Measurements from ENCODE around the gene TSC1.
"Not testable (repeated sequence)": the region's sequence is repeated elsewhere in the genome, so short reads cannot be mapped to it uniquely, and the experiment has no call there.

The TSC1 gene

DNA sequence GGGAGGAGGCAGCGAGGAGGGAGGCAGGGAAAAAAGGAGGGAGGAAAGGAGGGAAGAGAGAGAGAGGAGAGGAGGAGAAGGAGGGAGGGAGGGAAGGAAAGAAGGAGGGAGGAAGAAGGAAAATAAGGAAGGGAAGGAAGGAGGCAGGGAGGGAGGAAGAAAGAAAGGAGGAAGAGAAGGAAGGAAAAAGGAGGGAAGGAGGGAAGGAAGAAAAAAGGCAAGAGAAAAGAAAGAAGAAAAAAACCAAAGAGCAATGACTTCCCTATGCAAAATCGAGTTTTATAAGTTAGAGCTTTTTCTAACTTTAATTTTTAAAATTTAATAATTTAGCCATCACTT is 33.7 kb upstream of the TSC1 start:
- no peak overlapping the region for H3K4me3 ChIP-seq (ENCODE audit: low read depth, low read length)

DNA sequence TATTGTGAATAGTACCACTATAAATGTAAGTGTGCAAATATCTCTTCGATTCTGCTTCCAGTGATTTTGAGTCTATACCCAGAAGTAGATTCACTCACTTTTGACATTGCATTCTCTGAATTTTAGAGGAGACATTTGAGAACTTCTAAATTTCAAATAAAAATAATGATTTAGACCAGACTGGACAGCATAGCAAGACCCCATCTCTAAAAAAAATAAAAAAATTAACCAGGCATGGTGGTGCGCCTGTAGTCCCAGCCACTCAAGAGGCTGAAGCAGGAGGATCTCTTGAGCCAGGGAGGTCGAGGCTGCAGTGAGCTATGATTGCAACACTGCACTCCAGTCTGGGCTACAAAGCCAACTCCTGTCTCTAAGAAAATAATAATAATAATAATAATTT is 32.2 kb upstream of the TSC1 start:
- H3K4me3 ChIP-seq (ENCODE audit: low read depth, low read length) = no peak overlapping the region

DNA sequence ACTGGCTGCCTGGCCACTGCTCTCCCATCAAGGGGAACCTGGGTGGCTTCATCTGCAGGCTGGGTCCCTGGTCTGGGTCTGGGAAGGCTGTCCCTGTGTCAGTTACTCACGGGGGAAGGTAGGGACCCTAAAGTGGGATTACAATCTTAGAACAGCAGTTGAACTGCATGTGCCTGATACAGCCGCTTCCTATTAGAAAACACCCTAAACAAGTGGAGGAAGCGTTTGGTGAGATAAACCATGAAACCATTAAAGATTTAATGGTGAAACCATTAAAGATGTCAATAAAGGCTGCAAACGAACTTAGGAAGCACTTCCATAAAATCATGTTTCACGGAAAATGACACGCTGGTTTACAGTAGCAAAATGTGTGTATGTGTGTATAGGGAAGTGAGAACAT is 31.5 kb upstream of the TSC1 start:
- no peak overlapping the region for H3K4me3 ChIP-seq (ENCODE audit: low read depth, low read length)

GRCh38 chr9:132973713-132974112 is 29.3 kb upstream of the TSC1 start:
- no peak overlapping the region for H3K4me3 ChIP-seq (ENCODE audit: low read depth, low read length)

DNA sequence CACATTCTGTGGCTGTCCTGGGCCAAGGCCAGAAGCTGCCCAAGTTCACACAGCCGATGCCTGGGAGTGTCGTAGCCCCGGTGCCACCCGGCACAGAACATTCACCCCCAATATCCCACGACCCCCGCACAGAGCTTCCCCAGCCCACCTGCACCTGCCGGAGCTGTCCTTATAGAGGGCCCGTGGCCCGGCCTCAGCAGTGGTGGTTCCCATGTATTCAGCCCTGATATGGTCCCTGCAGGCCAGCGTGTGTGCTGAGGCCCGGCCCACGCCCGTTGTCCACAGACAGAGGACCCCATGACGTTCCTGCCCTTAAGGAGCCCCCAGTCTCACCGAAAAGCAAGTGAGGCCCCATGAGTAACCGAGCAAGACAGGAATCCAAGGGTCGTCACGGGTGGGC is 28.8 kb upstream of the TSC1 start:
- H3K4me3 ChIP-seq (ENCODE audit: low read depth, low read length) = no peak overlapping the region

DNA sequence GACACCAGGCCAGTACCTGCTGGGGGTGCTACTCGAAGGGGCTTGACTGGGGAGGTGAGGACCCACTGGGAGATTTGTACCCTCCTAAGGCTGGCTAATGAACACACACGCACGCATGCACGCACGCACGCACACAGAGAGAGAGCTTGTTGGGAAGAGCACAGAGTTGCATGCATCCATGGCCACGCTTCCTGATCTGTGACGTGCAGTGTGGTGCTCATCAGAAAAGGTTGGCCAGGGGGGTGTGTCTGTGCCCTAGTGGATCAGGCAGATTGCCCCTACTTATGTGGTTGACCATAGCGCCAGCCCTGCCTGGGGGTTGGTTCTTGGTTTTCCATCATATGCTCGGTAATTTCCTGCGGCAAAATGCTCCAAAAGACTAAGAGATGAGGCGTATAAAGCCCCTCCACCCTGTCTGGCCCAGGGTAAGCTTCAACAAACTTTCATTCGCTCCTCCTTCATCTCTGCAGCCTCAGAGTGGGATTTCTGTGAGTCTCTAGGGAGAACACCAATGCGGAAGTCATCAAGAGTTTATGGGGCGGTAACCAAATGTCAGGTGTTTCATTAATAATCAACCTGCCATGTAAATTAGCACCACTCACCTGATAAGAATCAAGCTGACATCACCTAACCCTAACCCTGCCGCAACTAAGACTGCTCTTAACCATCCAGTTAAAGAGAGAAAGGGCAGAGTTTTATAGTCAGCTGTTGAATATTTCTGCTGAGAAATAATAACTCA is 26.1 kb upstream of the TSC1 start:
- no peak overlapping the region for H3K4me3 ChIP-seq (ENCODE audit: low read depth, low read length)

- H3K4me3 ChIP-seq (ENCODE audit: low read depth, low read length) = no peak overlapping the region
These were observed 25.4 kb upstream of the TSC1 start for GRCh38 chr9:132969783-132970182.

- not testable (repeated sequence) for H3K4me3 ChIP-seq (ENCODE audit: low read depth, low read length)
These were observed 23.5 kb upstream of the TSC1 start for GRCh38 chr9:132967908-132968307.

- no peak overlapping the region for H3K4me3 ChIP-seq (ENCODE audit: low read depth, low read length)
These were observed 21.1 kb upstream of the TSC1 start for GRCh38 chr9:132965478-132965877.

GRCh38 chr9:132961002-132961401 is 16.6 kb upstream of the TSC1 start:
- no peak overlapping the region for H3K4me3 ChIP-seq (ENCODE audit: low read depth, low read length)

GRCh38 chr9:132957805-132958204 is 13.4 kb upstream of the TSC1 start:
- H3K4me3 ChIP-seq (ENCODE audit: low read depth, low read length) = no peak overlapping the region

- H3K4me3 ChIP-seq (ENCODE audit: low read depth, low read length) = no peak overlapping the region
These were observed 11.4 kb upstream of the TSC1 start for GRCh38 chr9:132955768-132956167.

DNA sequence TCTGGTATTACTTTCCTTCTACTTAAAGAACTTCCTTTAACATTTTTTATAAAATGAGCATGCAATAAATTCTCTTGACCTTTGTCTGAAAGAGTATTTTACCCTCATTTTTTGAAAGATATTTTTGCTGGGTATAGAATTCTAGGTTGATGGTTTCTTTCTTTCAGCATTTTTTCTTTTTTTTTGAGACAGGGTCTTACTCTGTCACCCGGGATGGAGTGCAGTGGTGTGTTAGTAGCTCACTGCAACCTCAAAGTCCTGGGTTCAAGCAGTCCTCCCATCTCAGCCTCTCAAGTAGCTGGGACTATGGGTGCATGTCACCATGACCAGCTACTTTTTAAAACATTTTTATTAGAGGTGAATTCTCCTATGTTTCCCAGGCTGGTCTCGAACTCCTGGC is 10.7 kb upstream of the TSC1 start:
- H3K4me3 ChIP-seq (ENCODE audit: low read depth, low read length) = no peak overlapping the region

- no peak overlapping the region for H3K4me3 ChIP-seq (ENCODE audit: low read depth, low read length)
These were observed 5.3 kb upstream of the TSC1 start for GRCh38 chr9:132949709-132950108.

- no peak overlapping the region for H3K4me3 ChIP-seq (ENCODE audit: low read depth, low read length)
These were observed 4.2 kb upstream of the TSC1 start for GRCh38 chr9:132948482-132949050.

DNA sequence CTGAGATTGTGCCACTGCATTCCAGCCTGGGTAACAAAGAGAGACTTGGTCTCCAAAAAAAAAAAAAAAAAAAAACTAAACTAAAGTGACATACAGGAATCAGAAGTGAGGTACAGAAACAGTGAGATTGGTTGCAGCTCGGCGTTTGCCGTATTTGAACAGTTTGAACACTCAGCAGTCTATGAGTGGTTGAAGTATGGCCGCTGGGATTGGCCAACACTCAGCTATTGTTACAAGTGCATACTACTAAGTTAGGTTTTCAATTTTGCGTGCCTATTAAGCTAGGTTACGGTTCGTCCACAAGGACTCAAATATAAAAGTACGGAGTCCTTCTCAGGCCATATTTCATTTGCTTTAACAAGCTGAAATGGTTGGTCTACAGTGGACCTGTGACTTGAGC is 3.3 kb upstream of the TSC1 start:
- H3K4me3 ChIP-seq (ENCODE audit: low read depth, low read length) = no peak overlapping the region

- H3K4me3 ChIP-seq (ENCODE audit: low read depth, low read length) = no peak overlapping the region
These were observed 2.3 kb upstream of the TSC1 start for GRCh38 chr9:132946631-132947295.

DNA sequence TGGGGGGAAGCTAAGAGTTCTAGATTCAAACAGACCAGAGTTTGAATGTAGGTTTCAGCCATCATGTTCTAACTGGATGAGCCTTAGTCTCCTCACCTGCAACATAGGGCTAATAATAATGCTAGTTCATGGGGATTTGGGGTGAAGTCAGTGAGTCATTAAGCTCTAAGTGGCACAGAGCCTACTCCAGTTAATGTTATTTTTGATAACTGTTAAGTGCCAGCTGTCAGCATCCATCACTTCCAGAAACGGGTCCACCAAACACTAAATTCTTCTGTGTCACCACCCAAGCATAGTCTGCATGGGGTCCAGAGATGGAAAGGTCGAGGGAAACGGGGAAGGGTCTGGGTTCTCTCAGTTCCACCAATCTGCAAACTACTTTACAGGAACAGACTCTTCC is 1.8 kb upstream of the TSC1 start:
- H3K4me3 ChIP-seq (ENCODE audit: low read depth, low read length) = no peak overlapping the region

- peak overlapping the region; percentile 36 for H3K4me3 ChIP-seq (ENCODE audit: low read depth, low read length)
These were observed 1.0 kb upstream of the TSC1 start for GRCh38 chr9:132945186-132946130.

- peak overlapping the region; percentile 87 for H3K4me3 ChIP-seq (ENCODE audit: low read depth, low read length)
These were observed 644 bp downstream of the TSC1 start for GRCh38 chr9:132943651-132944293.

Measured in iPS-11a (cell line).